Transverse colon (tissue), 3 donors: ENCODE results near the gene SFXN2.

Experiments used
- CTCF ChIP-seq, 5 experiments: fragments of 200-600 bp in 3 of 5; fragments of 450-650 bp in 2 of 5; sonication (generic) in 3 of 5; IDR thresholded peaks; 1 replicate in 2 of 5; 2 replicates in 3 of 5; pipeline ENCODE4 v1.5.1; 2016 to 2017; ENCODE audit warnings: antibody characterized with exemption in 5 of 5, inconsistent platforms in 3 of 5, mild to moderate bottlenecking in 2 of 5, moderate library complexity in 1 of 5
- POLR2A ChIP-seq: fragments of 450-650 bp; IDR thresholded peaks from one replicate; pipeline ENCODE4 v1.6.1; 2016; ENCODE audit warnings: antibody characterized with exemption, mild to moderate bottlenecking, moderate library complexity

GRCh38 chr10:102767428-102768160, 53.2 kb downstream of the SFXN2 start:
- TF ChIP-seq POLR2A (no peak), CTCF (IDR thresholded peaks at IDR 0.05) (no peak)
